Right lung (tissue), 5 donors: ENCODE data around the gene AHRR. TPM values are rescaled to one million over a fixed set of nuclear protein-coding genes. Genes with fewer than 3 reads are reported as not detected.
"Not testable (repeated sequence)": the region's sequence is repeated elsewhere in the genome, so short reads cannot be mapped to it uniquely, and the experiment has no call there.

ENCODE experiments used
- DNase-seq, 2 donors: peaks; one replicate each; pipeline ENCODE4 v3.0.0-alpha.2; 2013
- polyA plus RNA-seq, 5 donors: library from polyadenylated mRNA; unstranded; fragments of 120-200 nt; gene quantifications; one replicate each; pipeline versions ENCODE4 v1.2.1 to v1.2.3, GENCODE V29; 2013; ENCODE audit warnings: inconsistent platforms in 1 of 5, low replicate concordance in 1 of 5; ENCODE audit not compliant: insufficient read length in 5 of 5, insufficient read depth in 1 of 5

The AHRR gene
- polyA plus RNA-seq, 5 donors: 2.5 to 7.6 (median 4.9) TPM

DNA sequence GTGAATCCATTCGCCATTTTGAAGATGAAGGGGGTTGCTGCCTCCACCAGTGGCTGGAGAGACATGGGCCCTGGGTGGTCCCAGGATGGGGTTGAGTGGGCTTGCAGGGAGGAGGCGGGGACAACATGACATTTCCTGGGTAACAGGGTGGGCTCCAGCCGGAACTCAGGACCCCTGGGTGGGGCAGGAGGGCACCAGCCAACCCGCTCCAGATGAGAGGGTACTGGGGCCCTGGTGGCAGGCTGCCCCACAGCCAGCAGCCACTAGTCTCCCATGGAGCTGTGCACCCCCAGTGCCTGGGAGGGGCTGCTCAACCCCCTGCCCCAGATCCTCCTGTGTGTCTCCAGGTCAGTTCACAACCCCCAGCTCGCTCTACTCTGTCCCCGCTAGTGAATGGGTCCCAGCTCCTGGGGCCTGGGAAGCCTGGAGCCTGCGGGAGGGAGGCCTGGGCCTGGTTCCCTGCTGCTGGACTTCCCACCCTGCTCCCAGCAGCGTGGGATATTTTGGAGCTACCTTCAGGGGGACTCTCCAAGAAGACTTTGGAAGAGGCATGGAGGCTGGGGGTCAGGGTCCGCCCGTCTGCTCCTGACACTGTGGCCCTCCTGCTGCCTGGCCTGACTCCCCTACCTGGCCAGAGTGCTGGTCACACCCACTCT, 55.9 kb downstream of the AHRR start:
- DNase-seq: no peak

DNA sequence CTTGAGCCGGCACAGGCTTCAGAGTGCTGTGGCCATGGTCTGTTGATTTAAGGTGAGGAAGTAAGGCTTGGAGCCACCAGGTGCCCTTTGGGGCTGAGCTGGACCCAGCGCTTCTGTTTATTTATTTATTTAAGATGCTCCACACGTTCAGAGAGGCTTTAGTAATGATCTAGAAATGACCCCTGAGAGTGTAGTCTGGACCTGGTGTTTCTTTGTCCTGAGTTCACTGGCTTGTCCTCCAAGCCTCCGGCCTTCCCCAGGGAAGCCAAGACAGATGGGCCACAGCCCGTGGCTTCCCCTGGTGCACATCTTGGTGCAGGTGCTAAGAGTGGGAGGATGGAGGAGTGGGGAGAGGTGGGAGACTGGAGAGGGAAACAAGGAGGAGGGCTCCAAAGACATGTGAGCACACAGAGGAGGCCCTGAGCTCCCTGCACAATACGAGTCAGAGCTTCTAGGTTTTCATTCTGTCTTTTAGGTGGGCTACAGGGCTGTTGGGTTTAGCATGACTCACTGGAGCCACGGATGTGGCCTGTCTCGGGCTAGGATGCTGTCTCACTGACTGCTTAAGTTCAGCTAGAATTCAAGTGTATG, 56.9 kb downstream of the AHRR start:
- no peak for DNase-seq

DNA sequence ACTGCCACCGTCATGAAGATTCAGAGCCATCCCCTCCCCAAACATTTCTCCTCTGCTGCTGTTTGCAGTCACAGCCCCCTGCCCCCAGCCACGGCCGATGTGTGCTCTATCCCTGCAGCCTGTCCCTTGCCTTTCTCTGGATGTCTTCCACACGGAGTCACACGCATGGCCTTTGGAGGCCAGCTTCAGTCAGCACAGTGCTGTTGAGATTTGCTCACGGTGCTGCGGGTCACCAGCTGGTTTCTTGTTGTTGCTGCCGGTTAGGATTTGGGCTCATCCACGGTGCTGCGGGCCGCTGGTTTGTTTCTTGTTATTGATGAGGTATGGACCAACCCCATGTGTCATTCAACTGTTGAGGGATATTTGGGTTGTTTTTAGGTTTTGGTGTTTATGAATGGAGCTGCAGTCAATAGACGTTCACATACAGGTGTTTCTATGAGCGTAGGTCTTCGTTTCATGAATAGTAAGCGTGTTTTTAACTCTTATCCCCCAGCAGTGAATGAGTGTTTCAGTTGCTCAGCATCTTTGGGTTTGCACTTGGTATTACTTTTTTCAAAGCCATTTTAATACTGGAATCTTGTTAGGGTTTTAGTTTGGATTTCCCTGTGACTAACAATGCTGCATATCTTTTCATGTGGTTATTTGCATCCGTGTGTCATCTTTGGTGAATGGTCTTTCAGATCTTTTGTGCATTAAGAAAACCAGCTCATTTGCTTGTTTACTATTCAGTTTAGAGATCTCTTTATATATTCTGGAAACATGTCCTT, 57.6 kb downstream of the AHRR start:
- no peak for DNase-seq

DNA sequence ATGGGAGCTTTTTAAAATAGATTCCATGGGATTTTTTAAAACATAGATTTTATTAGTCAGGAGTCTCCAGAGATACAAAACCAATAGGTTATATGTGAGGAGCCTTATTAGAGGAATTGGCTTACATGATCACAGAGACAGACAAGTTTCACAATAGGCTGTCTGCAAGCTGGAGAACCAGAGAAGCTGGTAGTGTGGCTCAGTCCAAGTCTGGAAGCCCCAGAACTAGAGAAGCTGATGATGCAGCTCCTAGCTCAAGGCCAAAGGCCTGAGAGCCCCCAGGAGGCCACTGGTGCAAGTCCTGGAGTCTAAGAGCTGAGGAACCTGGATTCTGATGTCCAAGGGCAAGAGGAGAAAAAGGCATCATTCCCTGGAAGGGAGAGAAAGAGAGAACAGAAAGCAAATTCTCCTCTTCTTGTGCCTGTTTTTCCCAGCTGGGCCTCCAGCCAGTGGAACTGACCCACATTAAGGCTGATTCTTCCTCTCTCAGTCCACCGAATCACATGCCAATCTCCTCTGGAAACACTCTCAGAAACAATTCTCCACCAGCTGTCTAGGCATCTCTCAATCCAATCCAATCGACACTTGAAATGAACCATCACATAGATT, 59.3 kb downstream of the AHRR start:
- no peak for DNase-seq

DNA sequence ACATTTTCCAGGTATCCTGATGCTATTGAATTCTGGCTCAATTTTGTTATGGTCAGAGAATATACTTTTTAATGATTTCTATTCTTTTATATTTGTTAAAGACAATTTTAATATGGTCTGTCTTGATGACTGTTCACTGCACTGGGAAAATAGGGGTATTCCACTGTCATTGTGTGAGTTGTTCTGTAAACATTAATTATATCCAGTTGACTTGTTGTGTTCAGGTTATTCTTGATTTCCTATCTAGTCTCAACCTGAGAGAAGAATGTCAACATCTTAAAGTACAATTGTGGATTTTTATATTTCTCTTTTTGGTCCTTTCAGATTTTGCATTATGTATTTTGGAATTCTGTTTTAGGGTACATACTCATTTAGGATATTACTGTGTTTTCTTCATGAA, 61.6 kb downstream of the AHRR start:
- no peak for DNase-seq

DNA sequence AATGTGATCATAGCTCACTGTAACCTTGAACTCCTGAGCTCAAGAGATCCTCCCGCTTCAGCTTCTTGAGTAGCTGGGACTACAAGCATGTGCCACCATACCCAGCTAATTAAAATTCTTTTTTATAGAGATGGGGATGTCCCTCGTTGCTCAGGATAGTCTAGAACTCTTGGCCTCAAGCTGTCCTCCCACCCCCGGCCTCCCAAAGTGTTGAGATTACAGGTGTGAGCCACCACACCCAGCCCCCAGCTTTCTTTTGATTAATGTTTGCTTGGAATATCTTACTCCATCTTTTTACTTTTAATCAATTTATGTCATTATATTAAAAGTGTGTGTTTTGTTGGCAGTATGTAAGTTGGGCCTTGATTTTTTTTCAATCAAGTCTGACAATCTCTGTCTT, 62.1 kb downstream of the AHRR start:
- DNase-seq: no peak

DNA sequence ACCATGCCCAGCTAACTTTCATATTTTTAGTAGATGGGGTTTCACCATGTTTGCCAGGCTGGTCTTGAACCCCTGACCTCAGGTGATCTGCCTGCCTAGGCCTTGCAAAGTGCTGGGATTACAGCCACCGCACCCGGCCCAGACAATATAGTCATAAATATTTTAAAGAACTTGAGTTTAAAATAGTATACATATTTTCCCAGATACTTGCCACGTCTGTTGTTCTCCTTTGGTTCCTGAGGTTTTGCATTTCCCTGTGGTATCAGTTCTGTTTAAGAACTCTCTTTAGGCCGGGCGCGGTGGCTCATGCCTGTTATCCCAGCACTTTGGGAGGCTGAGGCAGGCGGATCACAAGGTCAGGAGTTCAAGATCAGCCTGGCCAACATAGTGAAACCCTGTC, 63.1 kb downstream of the AHRR start:
- not testable (repeated sequence) for DNase-seq

DNA sequence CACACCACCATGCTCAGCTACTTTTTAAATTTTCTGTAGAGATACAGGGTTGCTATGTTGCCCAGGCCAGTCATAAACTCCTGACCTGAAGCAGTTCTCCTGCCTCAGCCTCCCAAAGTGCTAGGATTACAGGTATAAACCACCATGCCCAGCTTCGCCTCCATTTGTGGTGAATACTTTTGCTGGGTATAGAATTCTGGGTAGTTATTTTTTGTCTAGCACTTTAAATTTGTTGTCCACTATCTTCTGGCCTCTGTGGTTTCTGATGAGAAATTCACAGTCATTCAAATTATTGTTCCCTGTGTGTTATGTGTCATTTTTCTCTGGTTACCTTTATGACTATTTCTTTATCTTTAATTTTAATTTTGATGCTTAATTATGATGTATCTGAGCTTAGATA, 63.8 kb downstream of the AHRR start:
- no peak for DNase-seq

DNA sequence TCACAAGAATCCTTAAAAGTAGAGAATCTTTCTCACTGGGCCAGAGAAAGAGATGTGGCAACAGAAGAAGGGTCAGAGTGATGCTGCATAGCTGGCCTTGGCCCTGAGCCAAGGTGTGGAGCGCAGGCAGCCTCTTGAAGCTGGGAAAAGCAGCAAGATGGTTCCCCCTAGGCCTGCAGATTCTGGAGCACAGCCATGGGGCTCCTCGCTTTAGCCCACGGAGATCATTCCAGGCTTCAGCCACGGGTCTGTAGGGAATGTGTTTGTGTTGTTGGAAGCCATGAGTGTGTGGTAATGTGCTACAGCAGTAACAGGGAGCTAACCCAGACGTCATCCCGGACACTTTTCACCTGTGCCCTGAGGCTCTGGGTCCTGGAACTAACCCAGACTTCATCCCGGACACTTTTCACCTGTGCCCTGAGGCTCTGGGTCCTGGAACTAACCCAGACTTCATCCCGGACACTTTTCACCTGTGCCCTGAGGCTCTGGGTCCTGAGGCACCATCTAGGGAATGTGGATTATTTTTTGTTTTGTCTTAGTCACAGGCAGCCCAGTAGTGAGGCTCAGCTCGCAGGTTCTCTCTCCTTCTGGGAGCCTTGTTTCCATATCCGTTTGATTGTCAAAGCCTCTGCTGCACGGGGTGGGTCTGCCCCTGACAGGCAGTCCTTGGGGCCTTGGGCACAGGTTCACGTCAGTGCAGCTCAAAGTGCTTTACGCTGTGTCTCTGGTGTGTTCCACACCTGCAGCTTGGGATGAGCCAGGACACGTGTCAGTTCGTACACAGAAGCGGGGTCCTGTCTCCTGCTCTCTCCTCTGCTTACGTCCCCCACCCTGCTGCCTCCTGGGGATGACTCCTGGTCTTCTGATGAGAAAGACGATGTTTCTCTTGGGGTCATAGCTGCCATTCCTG, 65.2 kb downstream of the AHRR start:
- no peak for DNase-seq

DNA sequence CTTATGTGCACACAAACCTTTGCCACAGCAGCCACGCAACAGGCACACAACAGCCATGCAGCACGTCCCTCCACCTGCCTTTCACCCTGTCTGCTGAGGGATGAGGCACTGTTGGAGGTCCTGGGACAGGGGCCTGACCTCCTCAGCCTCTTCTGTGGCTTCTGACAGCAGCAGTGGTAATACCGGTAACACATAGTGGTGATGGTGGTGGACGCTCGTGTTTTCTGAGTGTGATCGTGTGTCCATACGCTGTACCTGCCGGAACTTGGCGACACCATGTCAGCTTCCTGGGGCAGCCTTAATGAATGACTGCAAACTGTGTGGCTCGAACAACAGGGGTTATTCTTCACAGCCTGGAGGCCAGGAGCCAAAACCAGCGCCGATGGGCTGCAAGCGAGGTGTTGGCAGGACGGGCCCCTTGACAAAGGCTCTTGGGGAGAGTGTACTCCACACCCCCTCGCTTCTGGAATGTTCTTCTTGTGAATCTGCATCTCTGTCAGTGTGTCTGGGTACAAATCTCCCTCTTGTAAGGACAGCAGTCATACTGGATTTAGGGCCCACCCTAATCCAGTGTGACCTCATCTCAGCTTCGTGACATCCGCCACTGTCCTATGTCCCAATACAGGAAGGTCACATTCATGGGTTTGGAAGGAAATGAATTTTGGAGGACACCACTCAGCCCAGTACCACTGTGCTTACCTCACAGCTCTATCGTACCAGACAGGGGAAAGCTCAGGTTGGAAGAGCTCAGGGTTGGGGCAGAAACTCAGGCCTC, 66.2 kb downstream of the AHRR start:
- DNase-seq: no peak

DNA sequence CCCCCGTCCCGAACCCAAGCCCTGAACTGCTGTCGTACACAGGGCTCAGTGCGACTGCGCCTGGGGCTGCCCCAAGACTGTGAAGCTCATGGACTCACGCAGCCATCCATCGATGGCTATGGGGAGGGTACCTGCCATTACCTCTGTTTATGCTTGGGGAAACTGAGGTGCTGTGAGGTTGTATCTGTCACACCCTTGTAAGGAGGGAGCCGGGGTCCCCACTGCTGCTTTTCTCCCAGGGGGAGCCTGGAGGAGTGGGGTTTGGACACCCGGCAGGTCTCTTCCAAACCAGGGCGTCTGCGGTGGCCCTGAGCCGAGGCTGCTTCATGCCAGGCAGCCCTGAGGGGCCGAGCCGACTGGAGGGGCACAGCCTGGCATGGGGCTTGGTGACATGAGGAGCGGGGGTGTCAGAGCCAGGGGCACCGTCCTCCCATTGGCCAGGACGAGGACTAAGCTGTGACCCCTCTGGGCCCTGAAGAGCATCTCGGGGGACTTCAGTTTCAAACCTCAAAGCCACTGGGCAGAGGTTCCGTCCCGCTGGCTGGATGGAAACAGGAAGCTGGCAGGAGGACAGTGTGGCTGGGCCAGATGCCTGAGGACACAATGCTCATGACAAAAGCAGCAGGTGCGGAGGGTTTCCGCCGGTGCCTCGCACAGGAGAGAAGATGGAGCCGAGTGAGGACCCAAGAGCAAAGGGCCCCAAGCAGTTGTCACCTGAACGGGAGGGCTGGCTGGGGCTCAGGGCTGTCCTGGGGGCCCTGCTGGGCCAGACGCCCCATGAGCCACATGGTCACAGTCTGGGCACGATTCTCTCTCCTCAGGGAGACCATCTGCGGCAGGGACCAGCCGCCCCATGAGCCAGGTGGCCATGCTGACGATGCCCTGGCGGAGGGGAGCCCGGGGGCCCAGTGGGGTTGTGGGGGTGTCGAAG, 67.0 kb downstream of the AHRR start:
- DNase-seq: no peak

DNA sequence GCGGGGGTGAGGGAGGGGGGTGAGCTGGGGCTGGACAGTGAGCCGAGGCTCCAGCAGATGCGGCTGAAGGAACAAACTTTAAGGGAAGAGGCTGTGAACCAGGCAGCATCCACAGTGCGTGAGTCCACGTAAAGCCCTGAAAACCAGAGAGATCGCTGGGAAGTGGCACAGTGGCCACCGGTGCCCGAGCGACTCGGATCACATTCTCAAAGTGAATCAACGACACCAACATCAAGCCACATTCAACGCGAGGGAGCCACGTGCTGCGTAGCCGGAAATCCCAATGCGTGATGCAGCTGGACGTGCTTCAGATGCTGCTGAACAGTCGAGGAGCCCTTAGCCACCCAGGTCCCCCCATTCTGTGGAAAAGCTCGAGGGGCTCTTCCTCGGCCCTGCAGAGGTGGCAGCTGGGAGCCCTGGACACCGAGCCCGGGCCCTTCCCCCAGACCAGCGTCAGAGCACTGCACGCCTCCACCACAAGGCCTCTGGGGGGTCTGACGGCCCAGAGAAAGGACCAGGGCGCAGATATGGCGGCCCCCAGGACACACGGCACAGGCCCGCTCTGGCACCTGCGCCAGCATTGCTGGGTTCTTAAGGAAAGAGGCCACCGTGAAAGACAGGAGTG, 67.8 kb downstream of the AHRR start:
- no peak for DNase-seq

DNA sequence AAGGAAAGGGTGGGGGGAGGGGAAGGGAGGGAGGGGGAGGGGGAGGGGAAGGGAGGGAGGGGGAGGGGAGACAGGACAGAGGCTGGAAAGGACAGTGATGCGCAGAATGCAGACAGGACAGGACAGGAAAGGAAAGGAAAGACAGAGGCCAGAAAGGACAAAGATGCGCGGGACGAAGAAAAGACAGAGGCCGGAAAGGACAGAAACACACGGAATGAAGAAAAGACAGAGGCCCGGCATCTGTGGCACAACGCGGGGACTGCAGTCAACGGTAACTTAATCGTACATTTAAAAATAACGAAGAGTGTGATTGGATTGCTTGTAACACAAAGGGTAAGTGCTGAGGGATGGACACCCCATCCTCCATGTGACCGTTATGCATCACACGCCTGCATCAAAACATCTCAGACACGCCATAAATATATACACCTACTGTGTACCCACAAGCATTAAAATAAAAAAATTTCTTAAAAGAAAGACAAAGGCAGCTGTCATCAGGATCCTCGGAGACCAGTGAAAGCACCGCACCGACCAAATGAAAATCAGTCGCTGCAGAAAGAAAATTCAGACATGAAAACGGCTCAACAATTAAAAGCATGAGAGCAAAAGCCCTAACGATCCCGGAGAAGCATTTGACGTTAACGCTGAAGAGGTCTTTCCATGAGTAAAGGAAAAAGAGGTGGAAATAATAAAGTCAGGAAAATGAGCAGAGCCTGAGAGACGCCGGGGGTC, 68.5 kb downstream of the AHRR start:
- no peak for DNase-seq

DNA sequence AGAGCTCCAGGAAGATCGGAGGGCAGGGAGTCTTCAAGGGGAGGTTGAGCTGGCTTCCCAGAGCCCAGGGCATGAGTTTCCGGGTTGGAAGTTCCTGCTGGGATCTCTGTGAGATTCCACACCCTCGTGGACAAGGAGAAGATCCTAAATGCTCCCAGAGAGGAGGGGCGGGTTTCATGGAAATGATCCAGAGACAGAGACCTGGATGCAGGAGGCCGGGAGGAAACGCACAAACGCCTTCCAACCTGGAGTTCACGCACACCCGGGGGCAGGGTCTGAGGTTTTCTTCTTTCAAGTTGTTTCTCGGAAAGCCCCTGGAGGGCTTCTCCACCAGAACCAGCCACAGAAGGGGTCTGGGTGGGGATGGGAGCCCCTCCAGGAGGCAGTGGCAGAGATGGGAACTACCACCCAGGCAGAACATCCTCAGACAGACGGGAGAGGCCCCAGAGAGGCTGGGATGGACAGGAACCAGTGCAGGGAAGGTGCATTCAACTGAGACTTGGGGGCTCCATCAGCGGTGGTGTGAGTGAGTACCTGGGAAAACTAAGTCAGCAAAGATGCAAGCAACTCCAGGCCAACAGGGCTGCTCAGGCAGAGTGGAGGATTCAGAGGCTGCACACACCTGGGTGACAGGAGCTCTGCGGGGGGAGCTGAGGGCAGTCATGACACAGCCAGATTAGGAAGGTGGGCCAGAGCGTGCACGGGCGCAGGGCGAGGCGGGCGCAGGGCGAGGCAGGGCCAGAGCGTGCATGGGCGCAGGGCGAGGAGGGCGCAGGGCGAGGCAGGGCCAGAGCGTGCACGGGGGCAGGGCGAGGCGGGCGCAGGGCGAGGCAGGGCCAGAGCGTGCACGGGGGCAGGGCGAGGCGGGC, 69.3 kb downstream of the AHRR start:
- no peak for DNase-seq

DNA sequence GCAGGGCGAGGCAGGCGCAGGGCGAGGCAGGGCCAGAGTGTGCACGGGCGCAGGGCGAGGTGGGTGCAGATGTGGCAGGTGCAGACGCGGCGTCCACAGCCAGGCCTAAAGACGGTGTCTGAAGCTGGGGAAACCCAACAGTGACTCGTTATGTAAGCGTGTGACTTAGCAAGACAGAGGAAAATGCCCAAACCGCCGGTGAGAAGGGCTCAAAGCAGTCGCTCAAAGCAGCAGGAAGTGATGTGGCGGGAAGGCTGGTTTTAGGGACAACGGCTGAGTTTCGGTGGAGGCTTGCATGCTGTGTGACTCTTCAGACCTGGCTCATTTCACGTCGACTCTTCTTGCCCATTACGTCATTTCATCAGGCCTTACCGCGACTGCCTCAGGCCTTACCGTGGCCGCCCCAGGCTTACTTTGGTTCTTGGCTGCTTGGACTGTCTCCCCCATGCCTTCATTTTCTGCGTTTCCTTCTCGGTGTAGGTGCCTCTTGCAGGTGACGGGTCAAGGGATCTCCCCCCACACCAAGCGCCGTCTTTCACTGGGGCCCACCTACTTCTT, 71.0 kb downstream of the AHRR start:
- DNase-seq: no peak

DNA sequence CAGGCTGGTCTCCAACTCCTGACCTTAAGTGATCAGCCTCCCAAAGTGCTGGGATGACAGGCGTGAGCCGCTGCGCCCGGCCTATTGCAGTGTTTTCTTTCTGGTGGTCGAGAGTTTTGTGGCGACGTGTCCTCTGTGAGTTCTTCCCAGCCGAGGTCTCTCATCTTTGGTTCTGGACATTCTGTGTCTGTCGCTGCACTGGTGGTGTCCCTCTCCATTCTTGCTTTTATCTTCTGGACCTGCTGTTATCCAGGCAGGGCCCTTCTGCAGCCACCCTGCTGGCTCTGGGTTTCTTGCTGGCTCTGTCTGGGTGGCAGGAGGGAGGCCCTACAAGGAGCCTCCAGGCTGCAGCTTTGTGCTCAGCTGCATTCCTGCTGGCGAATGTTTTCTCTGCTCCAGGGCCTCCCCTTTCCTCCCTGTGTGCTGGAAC, 72.3 kb downstream of the AHRR start:
- no peak for DNase-seq

DNA sequence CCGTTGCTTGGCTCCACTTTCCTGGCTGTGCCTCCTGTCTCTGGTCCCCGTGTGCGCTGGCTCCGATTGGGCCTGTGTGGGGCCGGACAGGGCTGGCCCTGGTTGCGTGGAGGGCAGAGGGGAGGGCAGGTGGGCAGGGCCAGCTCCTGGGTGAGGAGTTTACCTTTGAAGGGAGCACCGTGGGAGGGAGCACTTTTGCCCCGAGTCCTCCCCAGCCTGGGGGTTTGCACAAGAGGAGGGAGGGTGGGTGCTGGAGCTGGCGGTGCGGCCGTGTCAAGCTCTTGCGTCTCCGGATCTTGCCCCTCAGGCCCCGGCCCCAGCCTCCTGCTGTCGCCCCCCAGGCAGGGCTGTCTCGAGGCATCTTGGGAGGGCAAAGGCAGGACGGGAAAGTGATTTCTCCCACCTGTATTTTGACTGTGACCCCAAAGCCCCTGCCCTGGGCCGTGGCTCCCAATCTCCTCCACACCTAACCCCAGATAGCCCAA, 73.2 kb downstream of the AHRR start:
- no peak for DNase-seq
